Stimulated activated CD4-positive, alpha-beta T cell treated with anti-CD3 and anti-CD28 coated beads, Interleukin-1b, Interleukin-23, amount 100 ng/mL, for 1 hour (primary cell): ENCODE results near the gene MET.
"Not testable (repeated sequence)": the region's sequence is repeated elsewhere in the genome, so short reads cannot be mapped to it uniquely, and the experiment has no call there.

Source experiments
- DNase-seq, 2 donors: peaks; one replicate each; pipeline ENCODE4 v3.0.0-alpha.2; 2020; ENCODE audit warnings: low read depth in 2 of 2

Gene MET

GRCh38 chr7:116727432-116728009 is 55.5 kb downstream of the MET start:
- DNase-seq = no peak

DNA sequence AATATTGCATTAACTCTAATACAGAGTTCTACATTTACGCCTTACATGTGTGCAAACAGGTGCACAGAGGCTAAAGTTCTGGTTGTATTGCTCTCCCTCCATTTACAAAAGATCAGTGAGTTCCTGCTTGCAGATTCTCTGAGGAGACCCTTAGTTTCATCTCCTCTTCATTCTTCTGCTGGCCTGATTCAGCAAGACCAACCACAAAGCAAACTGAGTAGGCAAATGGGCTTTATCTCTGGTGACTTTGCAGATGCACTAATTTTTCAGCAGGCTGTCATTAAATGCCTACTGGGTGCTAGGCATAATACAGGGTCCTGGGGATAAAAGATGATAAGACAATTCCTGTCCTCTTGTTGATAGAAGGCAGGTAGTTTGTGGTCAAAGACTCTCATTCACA is 56.4 kb downstream of the MET start:
- DNase-seq = no peak

DNA sequence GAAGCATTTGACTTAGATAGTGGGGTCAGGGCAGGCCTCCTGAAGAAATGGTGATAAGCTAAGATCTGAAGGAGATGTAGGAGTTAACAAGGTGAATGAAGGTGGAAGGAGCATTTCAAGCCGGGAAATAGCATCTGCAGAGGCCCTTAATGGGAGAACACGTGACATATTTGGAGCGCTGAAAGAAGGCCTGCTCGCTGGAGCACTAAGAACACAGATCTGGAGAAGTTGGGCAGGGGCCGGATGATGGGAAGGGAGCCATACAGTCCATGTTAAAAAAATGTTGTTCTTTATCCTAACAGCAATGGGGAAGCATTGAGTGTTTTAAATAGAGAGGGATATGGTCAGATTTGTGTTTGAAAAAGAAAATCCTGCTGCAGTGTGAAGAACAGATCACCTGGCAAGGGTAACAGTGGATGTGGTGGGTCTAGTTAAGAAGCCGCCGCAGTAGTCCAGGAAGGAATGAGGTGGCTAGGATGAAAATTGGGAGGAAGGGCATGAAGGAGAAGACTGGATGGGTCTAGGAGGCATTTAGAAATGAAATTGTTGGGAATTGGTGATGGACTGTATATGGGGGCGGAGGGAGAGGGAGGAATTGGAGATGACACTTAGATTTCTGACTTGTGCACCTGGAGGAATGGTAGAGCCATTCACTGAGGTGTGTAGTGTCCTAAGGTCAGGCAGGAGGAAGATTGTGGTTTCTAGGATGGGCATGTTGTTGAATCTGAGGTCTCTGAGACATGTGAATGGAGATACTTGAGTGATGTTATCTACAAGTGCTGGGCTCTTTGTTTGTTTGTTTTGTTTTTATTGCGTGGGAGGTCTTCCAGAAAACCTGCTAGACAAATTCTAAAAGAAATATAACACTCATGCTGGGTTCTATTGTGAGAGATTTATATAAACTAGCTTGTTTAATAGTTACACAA is 58.4 kb downstream of the MET start:
- no peak for DNase-seq

DNA sequence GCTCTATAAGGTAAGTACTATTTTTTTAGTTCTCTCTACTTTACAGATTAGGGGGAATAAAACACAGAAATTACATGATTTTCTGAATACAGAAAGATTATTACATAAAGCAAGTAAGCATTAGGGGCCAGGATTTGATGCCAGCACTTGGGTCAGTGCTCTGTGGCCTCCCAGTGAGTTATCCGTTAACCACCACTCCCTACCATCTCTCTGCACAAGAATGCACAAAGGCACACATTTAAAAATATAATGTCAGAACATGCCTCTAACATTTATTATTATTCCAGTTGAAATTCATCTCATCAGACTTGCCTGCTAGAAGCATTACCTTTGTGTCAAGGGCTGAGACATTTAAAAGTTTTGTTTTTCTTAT is 59.0 kb downstream of the MET start:
- no peak for DNase-seq

DNA sequence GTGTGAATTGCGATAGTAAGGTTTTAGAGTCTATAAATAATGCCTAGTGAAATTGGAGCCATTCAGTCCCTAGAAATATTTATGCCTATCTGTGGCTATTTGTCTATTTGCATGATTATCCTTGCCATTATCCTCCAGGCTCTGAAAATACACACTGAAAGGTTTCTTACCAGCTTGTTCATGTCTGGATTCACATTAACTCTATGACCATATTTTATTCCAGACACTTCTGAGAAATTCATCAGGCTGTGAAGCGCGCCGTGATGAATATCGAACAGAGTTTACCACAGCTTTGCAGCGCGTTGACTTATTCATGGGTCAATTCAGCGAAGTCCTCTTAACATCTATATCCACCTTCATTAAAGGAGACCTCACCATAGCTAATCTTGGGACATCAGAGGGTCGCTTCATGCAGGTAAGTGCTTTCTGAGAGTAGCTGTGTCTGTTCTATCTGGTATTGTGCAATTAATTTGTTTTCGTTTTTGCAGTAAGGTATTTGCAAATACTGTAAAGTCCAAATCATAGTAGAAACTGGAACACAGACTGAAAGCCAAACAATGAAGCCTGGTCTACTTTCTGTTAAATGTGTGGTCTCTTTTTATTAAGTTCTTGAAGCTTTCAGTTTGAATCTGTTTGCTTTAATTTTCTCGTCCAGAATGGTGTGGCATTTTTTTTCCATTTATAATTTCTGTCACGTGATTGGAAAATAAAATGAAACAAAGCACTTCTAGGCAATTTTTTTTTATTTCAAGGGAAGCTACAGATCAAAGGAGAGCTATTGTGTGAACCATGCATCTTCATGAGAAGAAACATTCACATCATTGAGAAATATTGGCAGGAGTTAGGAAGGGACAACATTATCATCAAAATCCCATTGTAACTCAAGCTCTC is 59.7 kb downstream of the MET start:
- no peak for DNase-seq

DNA sequence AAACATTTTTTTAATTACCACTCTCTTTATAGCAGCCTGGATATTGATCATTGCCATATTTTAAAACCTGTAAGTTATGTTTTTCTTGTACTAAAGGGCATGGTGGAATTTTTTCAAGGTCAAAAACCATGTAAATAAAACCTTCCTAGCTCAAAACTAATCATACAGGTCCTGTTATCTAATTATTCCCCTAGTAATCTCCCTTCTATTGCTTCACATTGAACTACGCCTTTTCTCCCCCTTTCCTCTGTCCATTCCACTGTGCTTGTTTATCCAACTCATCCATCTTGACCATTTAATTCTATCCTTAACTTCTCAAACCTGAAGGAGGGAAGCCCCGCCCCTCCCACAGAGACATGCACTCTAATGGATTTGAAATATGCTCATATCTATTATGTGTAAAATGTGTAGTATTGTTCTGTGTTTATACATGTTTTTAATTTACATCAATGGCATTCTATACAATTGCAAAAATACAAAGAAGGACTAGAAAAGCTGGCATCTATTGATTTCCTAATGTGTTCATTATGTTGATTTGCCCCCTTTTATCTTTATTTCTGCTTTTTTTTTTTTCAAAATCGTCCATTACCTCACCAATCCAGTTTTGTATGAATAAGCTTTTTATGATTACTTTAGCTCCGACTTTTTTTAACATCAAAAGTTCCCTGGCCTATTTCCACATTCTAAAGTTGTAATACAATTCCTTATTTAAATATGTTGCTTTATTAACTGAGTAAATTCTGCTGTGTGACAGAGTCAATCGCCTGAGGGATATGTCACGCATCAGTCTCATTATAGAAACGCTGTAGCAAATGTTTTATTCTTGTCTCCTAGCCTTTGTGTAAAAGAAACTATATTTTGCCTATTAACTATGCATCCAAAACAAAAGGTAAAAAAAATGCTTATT is 61.0 kb downstream of the MET start:
- no peak for DNase-seq

DNA sequence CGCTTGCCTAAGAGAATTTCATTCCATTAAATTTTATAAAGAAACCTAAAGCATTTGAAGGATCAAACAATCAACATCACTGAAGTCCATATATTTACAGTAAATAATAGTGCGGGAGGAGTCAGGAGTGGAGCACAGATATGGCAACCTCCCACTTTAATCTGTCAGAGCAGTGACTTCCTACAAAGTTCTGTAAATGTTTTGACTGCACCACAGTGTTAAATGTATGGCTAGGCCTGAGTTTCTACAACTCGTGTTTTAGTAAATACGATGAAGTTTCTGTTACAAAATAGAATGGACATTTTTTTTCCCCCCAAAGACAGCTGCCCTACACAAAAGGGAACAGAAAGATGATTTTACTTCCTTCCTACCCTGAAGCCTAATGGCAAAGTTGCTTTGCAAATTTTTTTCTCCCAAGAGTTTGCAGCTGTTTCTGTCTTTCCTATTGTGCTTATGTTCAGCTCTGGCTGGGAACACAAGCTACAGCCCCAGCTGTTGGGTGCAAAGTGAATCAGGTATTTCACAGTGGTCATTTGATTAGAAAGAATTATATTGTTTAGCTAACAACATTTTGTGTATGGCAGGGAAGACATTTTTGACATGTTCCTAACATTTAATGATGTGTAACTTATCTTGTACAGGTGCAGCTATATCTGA is 62.1 kb downstream of the MET start:
- no peak for DNase-seq

- DNase-seq = no peak
These were observed 62.7 kb downstream of the MET start for GRCh38 chr7:116734710-116735109.

- DNase-seq = no peak
These were observed 65.1 kb downstream of the MET start for GRCh38 chr7:116736927-116737715.

- DNase-seq = no peak
These were observed 66.4 kb downstream of the MET start for GRCh38 chr7:116738378-116738777.

GRCh38 chr7:116739307-116739706 is 67.3 kb downstream of the MET start:
- no peak for DNase-seq

- DNase-seq = no peak
These were observed 68.2 kb downstream of the MET start for GRCh38 chr7:116740231-116740630.

DNA sequence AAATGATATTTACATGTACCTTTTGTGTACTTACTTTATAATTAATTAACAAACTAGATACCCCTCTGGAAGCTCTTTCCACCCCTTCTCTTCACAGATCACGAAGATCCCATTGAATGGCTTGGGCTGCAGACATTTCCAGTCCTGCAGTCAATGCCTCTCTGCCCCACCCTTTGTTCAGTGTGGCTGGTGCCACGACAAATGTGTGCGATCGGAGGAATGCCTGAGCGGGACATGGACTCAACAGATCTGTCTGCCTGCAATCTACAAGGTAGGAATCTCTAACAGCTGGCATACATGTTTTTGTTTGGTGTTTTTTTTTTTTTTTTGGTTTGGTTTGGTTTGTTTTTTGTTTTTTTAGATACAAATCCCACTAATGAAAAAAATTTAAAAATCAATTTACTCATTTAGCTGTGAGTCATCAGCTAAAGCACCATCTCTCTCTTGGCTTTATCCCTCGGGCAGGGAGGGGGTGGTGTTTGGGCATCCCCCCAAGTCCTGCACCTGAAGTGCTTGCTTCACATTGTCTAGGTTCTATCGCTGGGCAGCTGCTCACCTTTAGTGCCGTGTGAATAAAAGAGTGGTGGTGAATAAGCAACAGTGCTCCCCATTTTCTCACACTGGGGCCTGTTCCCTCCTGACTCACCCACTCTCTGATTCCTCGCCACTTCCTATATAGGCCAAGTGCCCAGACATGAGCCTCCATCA is 68.9 kb downstream of the MET start:
- DNase-seq = no peak

DNA sequence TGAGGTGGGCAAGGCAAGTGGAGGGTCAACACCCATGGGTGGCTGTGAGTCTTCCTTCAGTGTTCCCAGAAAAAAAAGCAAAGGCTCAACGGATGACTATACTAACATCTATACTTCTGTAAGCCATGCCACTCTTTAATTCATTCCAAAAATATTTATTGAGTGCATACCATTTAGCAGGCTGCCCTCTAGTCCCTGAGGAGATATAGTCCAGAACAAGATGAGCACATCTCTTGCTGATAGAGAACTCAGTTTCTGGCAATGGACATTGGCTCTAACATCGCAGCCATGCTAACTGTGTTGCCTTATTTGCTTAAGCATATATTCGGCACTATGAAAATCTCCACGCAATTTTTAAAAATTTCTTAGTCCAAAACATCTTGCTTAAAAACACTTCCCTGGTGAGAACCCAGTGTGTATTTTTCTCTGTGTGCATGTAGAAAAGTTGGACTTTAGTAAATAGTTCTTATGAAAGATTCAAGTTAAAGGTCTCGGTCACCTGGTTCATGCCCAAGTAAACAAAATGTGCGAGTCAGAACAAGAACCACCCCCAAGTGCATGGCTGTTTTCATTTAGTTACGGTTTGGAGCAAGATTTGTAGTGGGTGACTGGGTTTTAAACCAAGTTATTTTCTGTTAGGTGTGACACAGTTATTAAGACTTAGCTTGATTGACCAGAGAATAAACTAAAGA is 69.8 kb downstream of the MET start:
- DNase-seq = no peak

GRCh38 chr7:116742641-116743040 is 70.6 kb downstream of the MET start:
- DNase-seq = no peak

- DNase-seq = not testable (repeated sequence)
These were observed 71.8 kb downstream of the MET start for GRCh38 chr7:116743835-116744234.

DNA sequence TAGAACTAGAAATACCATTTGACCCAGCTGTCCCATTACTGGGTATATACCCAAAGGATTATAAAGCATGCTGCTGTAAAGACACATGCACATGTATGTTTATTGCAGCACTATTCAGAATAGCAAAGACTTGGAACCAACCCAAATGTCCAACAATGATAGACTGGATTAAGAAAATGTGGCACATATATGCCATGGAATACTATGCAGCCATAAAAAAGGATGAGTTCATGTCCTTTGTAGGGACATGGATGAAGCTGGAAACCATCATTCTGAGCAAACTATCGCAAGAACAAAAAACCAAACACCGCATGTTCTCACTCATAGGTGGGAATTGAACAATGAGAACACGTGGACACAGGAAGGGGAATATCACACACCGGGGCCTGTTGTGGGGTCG is 74.4 kb downstream of the MET start:
- DNase-seq = not testable (repeated sequence)

GRCh38 chr7:116751070-116751469 is 79.1 kb downstream of the MET start:
- not testable (repeated sequence) for DNase-seq
